SK-N-SH (cell line): ENCODE results near the gene LIX1L. TPM values are rescaled to one million over a fixed set of nuclear protein-coding genes. Genes with fewer than 3 reads are reported as not detected.
A peak's percentile ranks its signal among the peaks of the same experiment; 100 is the strongest.

ENCODE experiments used
- CTCF ChIA-PET: fragments of 300-600, 350-600 bp; formaldehyde crosslinking; extraction: SDS; loops from one replicate; lab custom pipeline; 2021; lab: Yijun Ruan, JAX
- POLR2A ChIA-PET: fragments of 350-600 bp; sonication (Branson Sonifier 250); formaldehyde crosslinking; extraction: SDS; loops from one replicate; lab custom pipeline; 2020; ENCODE audit warnings: antibody characterized with exemption, inconsistent platforms; lab: Yijun Ruan, JAX
- DNase-seq: peaks from one replicate; pipeline ENCODE4 v3.0.0; 2012
- H2AFZ ChIP-seq: fragments of 200-600 bp; sonication (generic); 2 replicates; pipeline ENCODE4 v1.8.1; 2016; ENCODE audit warnings: antibody characterized with exemption, mild to moderate bottlenecking, low read depth
- H3F3A ChIP-seq: fragments of 200-600 bp; sonication (generic); replicated peaks from 2 replicates; pipeline ENCODE3; 2016; ENCODE audit warnings: antibody characterized with exemption, mild to moderate bottlenecking; ENCODE audit not compliant: insufficient read depth
- H3K27ac ChIP-seq, 2 experiments: fragments of 200-500 bp in 1 of 2; fragments of 200-600 bp in 1 of 2; sonication (Bioruptor generic) in 1 of 2; sonication (generic), shearing (Covaris generic) in 1 of 2; 2 replicates each; pipeline versions ENCODE4 v1.5.1 to v1.6.1; 2014 to 2016; ENCODE audit warnings: low read depth in 2 of 2, inconsistent platforms in 1 of 2, low read length in 1 of 2, mild to moderate bottlenecking in 1 of 2, mixed read lengths in 1 of 2
- H3K27me3 ChIP-seq: fragments of 200-600 bp; sonication (generic), shearing (Covaris generic); 2 replicates; pipeline ENCODE4 v1.6.1; 2016; ENCODE audit warnings: mixed run types; ENCODE audit not compliant: insufficient read depth
- H3K36me3 ChIP-seq, 2 experiments: fragments of 200-500 bp in 1 of 2; fragments of 200-600 bp in 1 of 2; sonication (Bioruptor generic) in 1 of 2; sonication (generic) in 1 of 2; replicated peaks in 1 of 2; 2 replicates each; pipeline versions ENCODE3 to v1.5.1; 2014 to 2016; ENCODE audit warnings: low read length in 1 of 2, mild to moderate bottlenecking in 1 of 2; ENCODE audit not compliant: insufficient read depth in 2 of 2, control insufficient read depth in 1 of 2
- H3K4me1 ChIP-seq, 2 experiments: fragments of 200-500 bp in 1 of 2; fragments of 200-600 bp in 1 of 2; sonication (Bioruptor generic) in 1 of 2; sonication (generic), shearing (Covaris generic) in 1 of 2; 2 replicates each; pipeline versions ENCODE4 v1.5.1 to v1.6.1; 2014 to 2016; ENCODE audit warnings: low read depth in 1 of 2, low read length in 1 of 2, mixed run types in 1 of 2; ENCODE audit not compliant: insufficient read depth in 2 of 2, control insufficient read depth in 1 of 2
- H3K4me2 ChIP-seq: fragments of 200-600 bp; sonication (generic), shearing (Covaris generic); 2 replicates; pipeline ENCODE4 v1.6.1; 2017; ENCODE audit warnings: mixed run types
- H3K4me3 ChIP-seq, 2 experiments: fragments of 200-500 bp in 1 of 2; fragments of 200-600 bp in 1 of 2; sonication (Bioruptor generic) in 1 of 2; sonication (generic), shearing (Covaris generic) in 1 of 2; 2 replicates each; pipeline versions ENCODE4 v1.5.1 to v1.8.1; 2014 to 2016; ENCODE audit warnings: low read depth in 2 of 2, inconsistent platforms in 1 of 2, low read length in 1 of 2, mild to moderate bottlenecking in 1 of 2, mixed read lengths in 1 of 2, moderate library complexity in 1 of 2
- H3K79me2 ChIP-seq: fragments of 200-600 bp; sonication (generic); 2 replicates; pipeline ENCODE4 v1.8.1; 2017; ENCODE audit warnings: mild to moderate bottlenecking; ENCODE audit not compliant: insufficient read depth
- H3K9ac ChIP-seq: fragments of 200-600 bp; sonication (generic); 2 replicates; pipeline ENCODE4 v1.6.1; 2017; ENCODE audit warnings: mixed run types
- H3K9me2 ChIP-seq: fragments of 200-600 bp; sonication (generic); 2 replicates; pipeline ENCODE4 v1.6.1; 2017; ENCODE audit warnings: mixed run types
- H3K9me3 ChIP-seq: fragments of 200-600 bp; sonication (generic); 2 replicates; pipeline ENCODE4 v1.6.1; 2017; ENCODE audit warnings: mixed run types, mild to moderate bottlenecking, moderate library complexity
- H4K20me1 ChIP-seq: fragments of 200-600 bp; sonication (generic); 2 replicates; pipeline ENCODE4 v1.6.1; 2017; ENCODE audit warnings: mild to moderate bottlenecking, mixed run types; ENCODE audit not compliant: insufficient read depth
- CHD2 ChIP-seq: fragments of 150-350 bp; IDR thresholded peaks from 2 replicates; pipeline ENCODE4 v1.6.1; 2018; ENCODE audit warnings: low read length; ENCODE audit not compliant: partially characterized antibody
- EP300 ChIP-seq, 2 experiments: IDR thresholded peaks; 2 replicates each; pipeline versions ENCODE4 v1.4.0 to v1.6.1; 2012; ENCODE audit warnings: borderline replicate concordance in 1 of 2, low read depth in 1 of 2, low read length in 1 of 2
- FOXJ3 ChIP-seq: sonication (generic); formaldehyde crosslinking; IDR thresholded peaks from 2 replicates; pipeline ENCODE4 v1.5.1; 2020; ENCODE audit warnings: mild to moderate bottlenecking, missing genetic modification reagents
- GABPA ChIP-seq: IDR thresholded peaks from 2 replicates; pipeline ENCODE4 v1.4.0; 2012; ENCODE audit warnings: low read depth, mild to moderate bottlenecking
- GATA2 ChIP-seq: sonication (generic); formaldehyde crosslinking; IDR thresholded peaks from 2 replicates; pipeline ENCODE4 v1.5.0; 2020; ENCODE audit warnings: mild to moderate bottlenecking, missing genetic modification reagents
- JUND ChIP-seq: IDR thresholded peaks from 2 replicates; pipeline ENCODE4 v1.4.0; 2012
- MXI1 ChIP-seq: IDR thresholded peaks from 2 replicates; pipeline ENCODE4 v1.6.1; 2012; ENCODE audit warnings: mild to moderate bottlenecking, low read depth, low read length, improper control_type of control experiment
- NRF1 ChIP-seq: IDR thresholded peaks from 2 replicates; pipeline ENCODE4 v1.6.1; 2012; ENCODE audit warnings: low read depth, mild to moderate bottlenecking, low read length
- POLR2AphosphoS5 ChIP-seq: IDR thresholded peaks from 2 replicates; pipeline ENCODE4 v1.6.1; 2012; ENCODE audit warnings: low read depth, low read length
- RFX5 ChIP-seq: IDR thresholded peaks from 2 replicates; pipeline ENCODE4 v1.6.1; 2012; ENCODE audit warnings: mild to moderate bottlenecking, improper control_type of control experiment, low read length
- SIN3A ChIP-seq: IDR thresholded peaks from 2 replicates; pipeline ENCODE4 v1.6.1; 2012; ENCODE audit warnings: low read depth, mild to moderate bottlenecking, low read length, moderate library complexity, borderline replicate concordance
- SMC3 ChIP-seq: IDR thresholded peaks from 2 replicates; pipeline ENCODE4 v1.6.1; 2012; ENCODE audit warnings: low read depth, low read length, improper control_type of control experiment
- TCF12 ChIP-seq: IDR thresholded peaks from 2 replicates; pipeline ENCODE4 v1.4.0; 2012
- YY1 ChIP-seq: IDR thresholded peaks from 2 replicates; pipeline ENCODE4 v1.4.0; 2012; ENCODE audit warnings: low read depth, mild to moderate bottlenecking
- WGBS: methylation state at CpG from one replicate; pipeline ENCODE4 v1.1.6; 2017; ENCODE audit warnings: low lambda C conversion rate; 5-methylcytosine and 5-hydroxymethylcytosine counted together
- polyA plus RNA-seq, 3 experiments: library from polyadenylated mRNA; depleted of rRNA; stranded (reverse); fragments of >200 nt; gene quantifications; 2 replicates each; pipeline ENCODE4 v1.2.3, GENCODE V29; 2012
- TF ChIP-seq, protein P1 (sequence below): IDR thresholded peaks from 2 replicates; pipeline ENCODE4; 2012
- TF ChIP-seq, protein P2 (sequence below): IDR thresholded peaks from 2 replicates; pipeline ENCODE4 v1.4.0; 2012; ENCODE audit warnings: low read depth, borderline replicate concordance

Gene LIX1L
- polyA plus RNA-seq, 1 of the 3 experiments (the other 2 are of a cell fraction), result 39.1 TPM

DNA sequence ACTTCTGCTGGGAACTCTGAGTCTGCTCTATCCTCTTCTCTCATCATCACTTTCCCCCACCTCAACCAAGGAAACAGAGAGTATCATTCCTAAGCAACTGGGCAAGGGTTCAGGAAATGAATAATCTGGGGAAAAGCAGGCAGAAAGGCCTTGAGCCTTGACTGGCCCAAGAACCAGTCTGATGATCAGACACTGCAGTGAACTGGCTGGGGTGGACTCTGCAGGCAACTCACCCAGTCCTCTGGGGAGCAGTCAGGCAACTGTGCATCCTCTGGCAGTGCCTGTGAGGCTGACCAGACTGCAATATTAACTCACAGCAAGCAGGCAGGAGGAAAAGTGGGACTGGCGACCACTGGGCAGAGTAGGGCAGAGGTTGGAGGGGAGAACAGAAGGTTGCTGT, 73.1 kb downstream of the LIX1L start:
- no peaks in the 10 kb centered on the region for H3K9me3 ChIP-seq
- ChIA-PET POLR2A (no interaction called here), CTCF (interaction anchor here (1.5 to 6.5 kb wide), 3 partner anchors 7 to 39 kb away, joined by 4 to 54 read pairs (median 6); partner anchors contain the start of genes ITGA10 and NUDT17)
- H3K4me2 ChIP-seq, result peak overlapping the region; percentile 87
- H4K20me1 ChIP-seq, result no peaks in the 10 kb centered on the region
- 67% methylated on average over 1 of the region's 1 CpG for WGBS
- DNase-seq, result no peak
- H3K9me2 ChIP-seq, result no peaks in the 10 kb centered on the region
- H3K4me1 ChIP-seq, result peaks cover 2 to 15% of the 10 kb centered on the region in 2 experiments; a peak in 3 of 4 replicates
- no peaks in the 10 kb centered on the region for H3K27me3 ChIP-seq
- 0 out of 4 replicates have a peak overlapping the region, but pooled peaks of 1 of the 2 experiments have one; percentile 3 for H3K4me3 ChIP-seq
- peaks cover 7% of the 10 kb centered on the region for H3F3A ChIP-seq
- H3K36me3 ChIP-seq, result no peaks in the 10 kb centered on the region
- H3K27ac ChIP-seq, result no peak overlapping the region
- no peak overlapping the region for H2AFZ ChIP-seq
- TF ChIP-seq YY1, result no peak
- no peak for TF ChIP-seq POLR2AphosphoS5
- TF ChIP-seq JUND, result no peak
- no peak for TF ChIP-seq NRF1
- no peak for TF ChIP-seq GABPA
- no peak for TF ChIP-seq FOXJ3 (CRISPR knock-in tag)
- TF ChIP-seq SMC3, result no peak
- TF ChIP-seq MXI1, result no peak
- TF ChIP-seq RFX5, result no peak
- no peak for TF ChIP-seq EP300 (IDR thresholded peaks at IDR 0.05; ENCODE audit: borderline replicate concordance in 1 of 2, low read depth in 1 of 2, low read length in 1 of 2)
- TF ChIP-seq GATA2 (CRISPR knock-in tag), result no peak
- TF ChIP-seq TCF12, result no peak
- TF ChIP-seq CHD2, result no peak
- no peak for TF ChIP-seq SIN3A
- TF ChIP-seq, protein P1, sequence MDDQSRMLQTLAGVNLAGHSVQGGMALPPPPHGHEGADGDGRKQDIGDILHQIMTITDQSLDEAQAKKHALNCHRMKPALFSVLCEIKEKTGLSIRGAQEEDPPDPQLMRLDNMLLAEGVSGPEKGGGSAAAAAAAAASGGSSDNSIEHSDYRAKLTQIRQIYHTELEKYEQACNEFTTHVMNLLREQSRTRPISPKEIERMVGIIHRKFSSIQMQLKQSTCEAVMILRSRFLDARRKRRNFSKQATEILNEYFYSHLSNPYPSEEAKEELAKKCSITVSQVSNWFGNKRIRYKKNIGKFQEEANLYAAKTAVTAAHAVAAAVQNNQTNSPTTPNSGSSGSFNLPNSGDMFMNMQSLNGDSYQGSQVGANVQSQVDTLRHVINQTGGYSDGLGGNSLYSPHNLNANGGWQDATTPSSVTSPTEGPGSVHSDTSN, result no peak
- TF ChIP-seq, protein P2, sequence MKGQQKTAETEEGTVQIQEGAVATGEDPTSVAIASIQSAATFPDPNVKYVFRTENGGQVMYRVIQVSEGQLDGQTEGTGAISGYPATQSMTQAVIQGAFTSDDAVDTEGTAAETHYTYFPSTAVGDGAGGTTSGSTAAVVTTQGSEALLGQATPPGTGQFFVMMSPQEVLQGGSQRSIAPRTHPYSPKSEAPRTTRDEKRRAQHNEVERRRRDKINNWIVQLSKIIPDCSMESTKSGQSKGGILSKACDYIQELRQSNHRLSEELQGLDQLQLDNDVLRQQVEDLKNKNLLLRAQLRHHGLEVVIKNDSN, result no peak
- TF ChIP-seq, all 33 proteins: peak for 0
- Histone ChIP-seq H3K79me2 (no peaks in the 10 kb centered on the region), H3K9ac (no peak overlapping the region)

Other genes with a start within 250 kb of the LIX1L start
- not detected in 2 replicates for gene CD160, start 238.5 kb downstream of the LIX1L start, polyA plus RNA-seq (2012; rRNA removed)
- 4.8 and 6.1 TPM in 2 replicates for gene RNF115, start 133.9 kb downstream of the LIX1L start, polyA plus RNA-seq (2012; rRNA removed)
- gene POLR3C, start 133.8 kb downstream of the LIX1L start, polyA plus RNA-seq (2012; rRNA removed), result 34.1 and 40.9 TPM in 2 replicates
- gene NUDT17, start 112.4 kb downstream of the LIX1L start, polyA plus RNA-seq (2012; rRNA removed), result 7.8 and 8.1 TPM in 2 replicates
- 35.5 and 39.1 TPM in 2 replicates for gene PIAS3, start 98.9 kb downstream of the LIX1L start, polyA plus RNA-seq (2012; rRNA removed)
- gene ANKRD35, start 72.2 kb downstream of the LIX1L start, polyA plus RNA-seq (2012; rRNA removed), result 0.05 and 0.08 TPM in 2 replicates
- gene ITGA10, start 48.0 kb downstream of the LIX1L start, polyA plus RNA-seq (2012; rRNA removed), result 2.1 and 2.6 TPM in 2 replicates
- gene PEX11B, start 39.3 kb downstream of the LIX1L start, polyA plus RNA-seq (2012; rRNA removed), result 26.1 and 34.5 TPM in 2 replicates
- 236 TPM in 2 replicates for gene RBM8A, start 30.5 kb downstream of the LIX1L start, polyA plus RNA-seq (2012; rRNA removed)
- 2.6 and 3.6 TPM in 2 replicates for gene ANKRD34A, start 6.6 kb upstream of the LIX1L start, polyA plus RNA-seq (2012; rRNA removed)
- 15.8 and 17.3 TPM in 2 replicates for gene POLR3GL, start 6.7 kb upstream of the LIX1L start, polyA plus RNA-seq (2012; rRNA removed)
- 44.6 and 77.3 TPM in 2 replicates for gene TXNIP, start 38.6 kb upstream of the LIX1L start, polyA plus RNA-seq (2012; rRNA removed)
- 0.05 TPM in 1 of 2 replicates, not detected in the other for gene HJV, start 63.7 kb upstream of the LIX1L start, polyA plus RNA-seq (2012; rRNA removed)
- 0.66 and 0.88 TPM in 2 replicates for gene NBPF10, start 186.8 kb upstream of the LIX1L start, polyA plus RNA-seq (2012; rRNA removed)